ENCODE data around the gene RAB26.

DNA sequence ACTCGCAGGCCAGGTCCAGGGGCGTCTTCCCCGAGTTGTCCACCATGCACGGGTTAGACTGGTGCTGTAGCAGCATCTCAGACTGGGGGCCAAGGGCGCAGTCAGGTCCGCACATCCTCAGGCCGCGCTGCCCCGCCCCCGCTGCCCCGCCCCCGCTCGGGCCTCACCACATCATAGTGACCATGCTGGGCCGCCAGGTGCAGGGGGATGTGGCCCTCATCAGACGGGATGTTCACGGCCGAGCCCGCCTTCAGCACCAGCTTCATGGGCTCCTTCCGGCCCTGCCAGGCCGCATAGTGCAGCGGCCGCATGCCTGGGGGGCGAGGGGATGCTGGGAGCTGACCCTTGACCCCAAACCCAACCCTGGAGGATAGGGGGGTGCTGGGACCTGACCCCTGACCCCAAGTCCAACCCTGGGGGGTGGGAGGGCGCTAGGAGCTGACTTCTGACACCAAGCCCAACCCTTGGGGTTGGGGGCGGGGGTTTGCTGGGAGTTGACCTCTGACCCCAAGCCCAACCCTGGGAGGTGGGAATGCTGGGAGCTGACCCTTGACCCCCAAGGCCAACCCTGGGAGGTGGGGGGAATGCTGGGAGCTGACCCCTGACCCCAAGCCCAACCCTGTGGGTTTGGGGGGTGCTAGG lies 40.9 kb downstream of the RAB26 start:
- TF ChIP-seq, protein P1, sequence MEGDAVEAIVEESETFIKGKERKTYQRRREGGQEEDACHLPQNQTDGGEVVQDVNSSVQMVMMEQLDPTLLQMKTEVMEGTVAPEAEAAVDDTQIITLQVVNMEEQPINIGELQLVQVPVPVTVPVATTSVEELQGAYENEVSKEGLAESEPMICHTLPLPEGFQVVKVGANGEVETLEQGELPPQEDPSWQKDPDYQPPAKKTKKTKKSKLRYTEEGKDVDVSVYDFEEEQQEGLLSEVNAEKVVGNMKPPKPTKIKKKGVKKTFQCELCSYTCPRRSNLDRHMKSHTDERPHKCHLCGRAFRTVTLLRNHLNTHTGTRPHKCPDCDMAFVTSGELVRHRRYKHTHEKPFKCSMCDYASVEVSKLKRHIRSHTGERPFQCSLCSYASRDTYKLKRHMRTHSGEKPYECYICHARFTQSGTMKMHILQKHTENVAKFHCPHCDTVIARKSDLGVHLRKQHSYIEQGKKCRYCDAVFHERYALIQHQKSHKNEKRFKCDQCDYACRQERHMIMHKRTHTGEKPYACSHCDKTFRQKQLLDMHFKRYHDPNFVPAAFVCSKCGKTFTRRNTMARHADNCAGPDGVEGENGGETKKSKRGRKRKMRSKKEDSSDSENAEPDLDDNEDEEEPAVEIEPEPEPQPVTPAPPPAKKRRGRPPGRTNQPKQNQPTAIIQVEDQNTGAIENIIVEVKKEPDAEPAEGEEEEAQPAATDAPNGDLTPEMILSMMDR (IDR thresholded peaks at IDR 0.05) = no peak
- TF ChIP-seq POLR2A (IDR thresholded peaks at IDR 0.05) = no peak
